NCI-H1930 (cell line): Measurements from ENCODE around the gene PODN.

Experiments used
- DNase-seq, 2 experiments: peaks; one replicate each; lab custom pipeline; 2025; lab: John Stamatoyannopoulos, UW

PODN gene

DNA sequence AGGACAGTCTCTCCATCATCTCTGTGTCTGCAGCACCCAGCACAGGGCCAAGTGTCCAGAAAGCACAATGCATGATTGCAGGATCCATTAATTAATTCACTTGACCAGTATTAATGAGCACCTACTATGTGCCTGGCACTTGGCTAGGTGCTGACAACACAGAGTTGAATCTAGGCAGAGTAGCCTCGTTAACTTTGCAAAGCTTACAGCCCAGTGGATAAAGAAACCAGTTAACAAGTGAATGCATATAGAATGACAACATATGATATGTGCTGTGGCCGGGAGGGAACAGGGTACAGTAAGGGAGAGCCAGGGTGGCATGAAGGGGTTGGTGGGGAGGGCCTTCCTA, 69.6 kb downstream of the PODN start:
- no peak for DNase-seq

DNA sequence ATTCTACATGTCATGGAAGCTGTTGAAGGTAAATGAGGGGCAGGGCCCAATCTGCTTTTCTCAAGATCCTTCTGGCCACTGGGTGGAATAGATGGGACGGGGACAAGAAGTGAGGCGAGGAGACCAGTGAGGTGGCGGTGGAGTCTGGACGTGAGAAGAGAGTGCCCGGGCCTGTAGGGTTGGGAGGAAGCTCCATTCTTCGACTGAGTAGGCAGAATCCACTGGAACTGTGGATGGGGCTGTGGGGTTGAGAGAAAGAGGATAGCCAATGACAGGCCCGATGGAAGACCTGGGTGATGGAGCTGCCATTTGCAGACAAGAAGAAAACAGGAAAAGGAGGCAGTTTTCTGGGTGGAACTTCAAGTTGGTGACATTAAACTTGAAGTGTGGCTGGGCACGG, 70.2 kb downstream of the PODN start:
- DNase-seq, result no peak

DNA sequence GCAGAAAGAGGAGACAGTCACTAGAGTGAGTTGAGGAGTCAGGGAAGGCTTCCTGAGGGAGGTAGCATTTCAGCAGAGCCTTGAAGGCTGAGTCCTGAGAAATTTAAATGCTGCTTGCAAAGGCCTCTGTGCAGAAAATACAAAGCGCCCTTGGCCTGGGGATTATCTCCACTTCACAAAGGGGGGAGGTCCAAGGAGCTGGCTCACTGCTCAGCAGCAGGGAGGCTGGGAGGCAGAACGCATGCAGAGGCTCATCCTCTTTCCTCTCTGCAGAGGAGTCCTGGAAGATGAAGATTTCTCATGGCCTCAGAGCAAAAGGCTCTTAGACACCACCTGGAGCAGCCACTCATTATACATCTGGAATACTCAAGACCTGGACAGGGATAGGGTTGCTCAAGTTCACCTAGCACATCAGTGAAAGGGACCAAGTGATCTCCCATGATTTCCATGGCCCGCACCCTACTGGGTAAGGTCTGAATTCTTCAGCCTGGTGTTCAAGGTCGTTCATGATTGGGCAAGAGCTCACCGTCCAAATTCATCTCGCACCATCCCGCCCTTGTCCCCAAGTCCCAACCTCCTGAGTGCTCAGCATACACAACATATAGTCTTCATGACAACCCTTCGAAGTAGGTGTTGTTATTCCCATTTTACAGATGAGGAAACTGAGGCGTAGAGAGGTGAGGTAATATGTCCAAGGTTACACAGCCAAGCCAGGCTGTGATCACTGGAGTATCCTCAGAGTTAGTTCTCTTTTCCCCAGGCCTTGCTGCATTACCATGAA, 71.4 kb downstream of the PODN start:
- DNase-seq, result no peak

DNA sequence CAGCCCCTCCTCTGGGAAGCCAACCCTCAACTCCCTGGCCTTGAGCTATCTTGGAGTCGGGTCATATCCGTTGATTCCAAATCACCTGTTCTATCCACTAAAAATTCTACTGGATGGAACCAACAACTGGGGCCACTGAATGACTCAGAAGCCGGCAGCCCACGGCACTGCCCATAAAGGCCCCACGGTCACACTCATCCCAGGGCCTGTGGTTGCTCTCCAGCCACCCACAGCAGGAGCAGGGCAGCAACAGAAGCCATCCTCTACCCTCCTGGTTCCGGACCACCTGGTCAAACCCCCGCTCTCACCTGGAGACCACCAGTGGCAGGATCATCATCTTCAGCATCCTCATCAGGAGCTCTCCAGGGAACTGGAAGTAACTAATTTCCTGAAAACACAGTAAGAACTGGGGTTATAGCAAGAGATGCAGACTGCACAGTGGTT, 72.1 kb downstream of the PODN start:
- no peak for DNase-seq
